HG03196 (cell line): ENCODE results near the gene RAB12.

Experiments used
- ATAC-seq: cut with Tn5 transposase; IDR thresholded peaks from one replicate; pipeline ENCODE4 v1.9.1; 2021; ENCODE audit not compliant: unreplicated experiment

Gene RAB12

GRCh38 chr18:8681196-8681595, 72.0 kb downstream of the RAB12 start:
- ATAC-seq: no peak

- no peak for ATAC-seq
These were observed 75.3 kb downstream of the RAB12 start for GRCh38 chr18:8684577-8684976.

DNA sequence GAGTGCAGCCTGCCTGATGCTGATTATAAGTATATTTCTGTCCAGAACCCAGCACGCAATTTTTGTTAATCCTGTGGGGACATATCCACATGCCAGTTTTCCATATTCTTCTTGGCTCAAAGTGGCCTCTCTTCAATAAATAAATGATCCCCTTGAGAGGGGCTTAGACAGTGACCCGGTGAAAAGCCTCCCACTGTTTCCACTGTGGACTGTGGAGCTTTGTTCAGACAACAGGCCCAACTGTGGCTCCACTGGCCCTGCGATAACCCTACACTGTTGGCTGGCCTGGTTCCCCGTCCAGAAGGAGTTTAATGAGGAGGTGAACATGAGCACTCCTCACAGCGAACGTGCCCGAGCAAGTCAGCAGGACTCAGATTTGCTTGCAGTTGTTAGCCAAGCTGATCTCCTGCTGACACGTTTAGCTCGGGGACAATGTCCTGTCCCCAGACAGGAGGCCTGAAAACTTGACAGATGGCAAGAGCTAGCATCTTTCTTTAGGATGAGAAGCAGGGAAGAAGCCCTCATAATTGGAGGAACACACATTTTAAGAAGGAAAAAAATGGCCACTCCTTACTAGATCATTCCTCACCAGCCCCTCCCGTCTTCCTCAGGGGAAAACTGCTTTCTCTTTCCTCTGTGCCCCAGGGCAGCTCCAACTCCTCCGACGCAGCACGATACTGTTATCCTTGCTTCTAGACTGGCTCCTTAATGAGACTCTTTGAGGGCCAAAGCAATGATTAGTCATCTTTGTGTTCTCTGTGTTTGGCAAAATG, 76.1 kb downstream of the RAB12 start:
- ATAC-seq: no peak

- no peak for ATAC-seq
These were observed 76.6 kb downstream of the RAB12 start for GRCh38 chr18:8685914-8686216.

GRCh38 chr18:8686611-8687010, 77.4 kb downstream of the RAB12 start:
- ATAC-seq: no peak

GRCh38 chr18:8688216-8688800, 79.1 kb downstream of the RAB12 start:
- no peak for ATAC-seq

- no peak for ATAC-seq
These were observed 79.6 kb downstream of the RAB12 start for GRCh38 chr18:8688816-8689215.
